Measurements from ENCODE around the gene TTI1.

TTI1 gene

GRCh38 chr20:38008233-38008944 is 24.9 kb downstream of the TTI1 start:
- no peak for DNase-seq

DNA sequence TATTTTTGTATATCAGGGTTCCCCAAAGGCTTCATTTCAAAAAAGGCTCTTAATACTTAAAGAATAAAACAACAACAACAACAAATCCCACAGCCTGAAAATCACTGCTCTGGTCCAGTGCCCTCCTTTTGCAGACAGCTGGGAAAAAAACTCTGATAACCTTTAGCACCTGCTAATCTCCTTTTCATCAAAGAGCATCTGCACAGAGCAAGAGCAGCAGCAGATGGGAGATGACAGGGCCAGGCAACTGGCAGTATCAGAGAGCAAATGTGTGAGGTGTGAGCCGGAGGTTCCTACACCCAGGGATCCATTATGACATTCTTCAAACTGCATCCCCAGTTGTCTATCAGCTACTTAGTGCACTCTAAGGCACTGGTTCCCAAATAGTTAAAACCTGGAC is 25.7 kb downstream of the TTI1 start:
- no peak for DNase-seq

DNA sequence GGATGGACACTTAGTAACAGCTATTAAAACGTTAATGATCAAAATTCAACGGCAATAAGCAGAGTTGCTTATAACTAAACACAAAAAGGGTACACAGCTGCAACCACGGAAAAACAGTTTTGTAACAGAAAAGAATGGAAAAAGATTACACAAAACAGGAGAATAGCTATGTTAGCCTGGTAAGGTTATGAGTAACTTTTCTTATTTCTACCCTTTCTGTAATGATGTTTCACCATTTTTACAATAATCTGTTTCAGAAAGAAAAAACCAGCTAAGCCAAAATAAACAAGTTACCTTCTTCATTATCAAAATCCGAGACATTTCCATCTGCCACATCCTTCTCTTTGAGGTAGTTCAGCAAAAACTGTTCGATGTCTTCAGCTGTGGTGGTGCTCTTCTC is 27.4 kb downstream of the TTI1 start:
- DNase-seq, result no peak

- DNase-seq, result no peak
Measured at GRCh38 chr20:38004416-38004815, 28.8 kb downstream of the TTI1 start.

DNA sequence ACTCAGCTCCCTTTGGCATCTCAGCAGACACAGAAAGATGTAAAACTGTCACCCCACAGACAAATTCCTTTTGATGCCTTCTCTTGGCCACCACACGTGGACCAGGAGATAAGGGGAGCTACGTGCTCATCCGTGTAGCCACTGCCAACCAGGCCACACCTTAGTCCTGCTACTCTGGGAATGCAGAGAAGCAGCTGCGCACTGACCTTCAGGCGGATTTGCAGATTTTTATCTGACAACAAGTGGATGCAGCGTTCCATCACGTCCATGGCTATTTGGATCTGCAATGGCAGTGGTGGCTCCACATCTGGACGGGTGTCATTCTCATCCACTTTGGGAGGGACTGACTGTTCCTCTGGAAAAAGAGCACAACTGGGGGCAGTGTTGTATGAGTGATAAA is 30.8 kb downstream of the TTI1 start:
- no peak for DNase-seq

DNA sequence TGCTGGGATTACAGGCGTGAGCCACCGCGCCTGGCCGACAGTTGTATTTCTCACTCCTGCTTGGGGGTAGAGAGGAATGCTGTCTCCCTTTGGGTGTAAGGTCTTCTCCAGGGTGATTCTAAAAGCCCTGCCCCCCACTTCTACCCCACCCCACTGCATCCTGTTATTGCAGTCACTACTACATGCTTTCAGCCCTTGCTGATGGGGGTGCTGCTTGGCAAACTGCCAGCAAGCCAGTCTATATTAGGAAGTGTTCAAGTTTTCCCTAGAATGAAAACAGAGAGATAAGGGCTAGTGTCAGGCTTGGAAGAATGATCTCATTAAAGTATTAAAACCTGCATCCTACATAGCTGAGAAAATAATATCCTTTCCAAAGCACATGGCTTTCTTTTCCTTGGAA is 31.3 kb downstream of the TTI1 start:
- no peak for DNase-seq

- no peak for DNase-seq
Measured at GRCh38 chr20:38001173-38001875, 31.9 kb downstream of the TTI1 start.

GRCh38 chr20:38000293-38000692 is 33.0 kb downstream of the TTI1 start:
- no peak for DNase-seq

DNA sequence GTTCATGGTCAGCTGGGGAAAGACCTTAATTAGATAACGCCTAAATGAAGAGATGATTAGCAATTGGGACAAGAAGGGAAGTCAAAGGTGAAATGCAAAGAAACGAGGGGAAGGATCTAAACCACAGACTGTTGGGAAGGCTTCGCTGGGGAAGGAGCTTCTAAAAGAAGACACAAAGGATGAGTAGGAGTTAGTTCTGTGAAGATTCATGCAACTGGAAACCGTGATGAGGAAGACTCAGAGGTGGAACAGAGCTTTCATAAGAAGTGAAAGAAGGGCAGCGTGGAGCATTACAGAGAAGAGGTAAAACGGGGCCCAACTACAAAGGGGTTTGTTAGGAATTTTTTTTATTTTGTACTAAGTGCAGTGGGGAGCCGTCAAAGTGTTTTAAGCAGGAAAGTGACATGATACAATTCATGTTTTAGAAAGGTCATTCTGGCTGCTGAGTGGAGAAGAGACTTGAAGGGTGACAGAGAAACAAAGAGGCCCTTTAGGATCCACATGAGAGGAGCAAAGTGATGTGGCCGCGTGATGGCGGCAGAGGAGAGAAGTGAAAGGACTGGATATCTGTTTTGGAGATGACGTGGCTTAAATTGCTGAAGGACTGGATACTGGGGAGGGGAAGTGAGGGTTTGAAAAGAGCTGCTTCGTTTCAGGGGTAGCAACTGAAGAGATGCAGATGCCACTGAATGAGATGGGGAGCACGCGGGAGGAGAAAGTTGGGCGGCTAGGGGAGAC is 33.6 kb downstream of the TTI1 start:
- no peak for DNase-seq

- DNase-seq, result no peak
Measured at GRCh38 chr20:37997516-37997915, 35.7 kb downstream of the TTI1 start.

DNA sequence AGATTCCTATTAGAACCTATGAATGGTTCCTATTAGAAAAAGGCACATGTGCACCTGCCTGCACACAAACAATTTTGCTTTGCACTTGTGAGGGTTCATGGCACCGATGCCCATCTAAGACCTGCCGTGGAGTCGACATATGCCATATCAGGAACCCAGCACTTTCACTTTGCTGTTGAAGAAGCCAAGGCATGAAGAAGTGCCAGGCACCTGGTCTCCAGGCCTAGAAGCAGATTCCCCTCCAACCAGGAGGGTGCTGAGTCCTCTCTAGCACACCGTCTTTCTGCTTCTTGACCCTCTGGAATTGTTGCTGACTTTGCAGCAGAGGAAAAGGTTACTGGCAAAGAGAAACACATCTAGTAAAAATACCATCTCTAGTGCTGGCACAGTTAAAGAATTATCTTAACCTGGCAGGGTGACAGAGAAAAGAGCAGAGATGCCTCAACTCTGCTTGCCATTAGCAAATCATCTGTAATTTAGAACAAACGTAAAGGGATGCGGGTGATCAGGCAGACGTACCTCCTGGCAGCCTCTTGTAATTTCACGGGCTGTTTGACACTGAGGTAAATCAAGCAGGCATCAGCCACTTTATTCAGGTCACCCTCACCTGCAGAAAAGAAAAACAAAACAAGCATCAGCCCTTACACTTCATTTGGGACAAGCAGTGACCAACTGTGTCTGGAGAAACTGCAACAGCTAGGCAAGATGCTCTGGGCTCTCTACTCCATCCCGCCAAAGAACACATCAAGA is 37.2 kb downstream of the TTI1 start:
- DNase-seq, result no peak

GRCh38 chr20:37994512-37994911 is 38.7 kb downstream of the TTI1 start:
- DNase-seq, result no peak

DNA sequence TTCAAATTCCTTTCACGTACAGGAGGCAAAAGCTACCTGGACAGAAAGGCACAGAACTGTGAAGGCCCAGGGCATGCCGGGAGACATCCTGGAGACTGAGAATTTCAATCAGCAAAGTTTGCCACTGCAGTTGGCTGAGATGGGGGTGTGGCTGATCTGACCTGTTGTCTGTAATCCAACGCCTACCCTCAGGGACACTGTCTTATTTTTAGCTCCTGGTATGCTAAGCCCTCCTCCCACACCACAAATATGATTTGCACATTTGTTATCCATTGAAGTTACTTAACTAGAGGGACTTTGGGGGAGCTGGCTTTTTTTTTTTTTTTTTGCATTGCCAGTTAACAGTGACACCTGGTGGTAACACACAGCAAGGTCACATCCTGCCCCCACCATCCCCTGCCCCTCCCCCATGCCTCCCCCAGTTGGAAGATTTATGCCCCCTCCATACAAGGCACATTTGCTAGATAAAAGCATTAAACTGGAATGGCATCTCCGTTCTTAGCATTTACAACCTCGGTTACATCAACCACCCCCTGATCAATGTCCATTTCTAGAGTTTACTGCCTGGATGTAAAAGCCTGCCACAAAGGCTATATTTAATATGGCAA is 40.4 kb downstream of the TTI1 start:
- no peak for DNase-seq

GRCh38 chr20:37991908-37992307 is 41.3 kb downstream of the TTI1 start:
- no peak for DNase-seq

- DNase-seq, result no peak
Measured at GRCh38 chr20:37991157-37991866, 41.9 kb downstream of the TTI1 start.

DNA sequence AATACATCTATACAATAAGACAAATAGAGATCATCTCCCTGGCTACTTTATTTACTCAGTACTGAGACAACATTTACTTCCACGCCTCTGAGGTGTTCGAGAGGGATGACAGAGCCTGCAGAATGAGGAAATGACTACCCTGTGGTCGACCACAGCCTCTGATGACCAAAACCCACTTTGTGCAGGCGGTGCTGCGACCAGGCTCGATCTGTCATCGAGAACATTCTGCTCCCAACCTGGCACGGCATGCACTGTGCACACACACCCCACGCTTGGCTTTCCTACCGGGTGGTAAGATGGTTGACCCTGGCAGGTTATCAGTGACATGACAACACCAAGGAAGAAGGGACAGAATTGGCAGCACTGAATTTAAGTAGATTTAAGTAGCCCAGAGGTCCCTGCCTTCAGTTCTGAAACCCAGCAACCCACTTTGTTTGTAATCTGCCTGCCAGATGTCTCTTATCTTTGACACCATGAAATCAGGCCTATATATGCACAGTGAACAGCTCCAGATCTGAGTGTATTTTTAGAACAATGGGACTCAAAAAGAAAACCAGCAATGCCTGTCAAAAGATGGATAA is 42.6 kb downstream of the TTI1 start:
- no peak for DNase-seq

- no peak for DNase-seq
Measured at GRCh38 chr20:37989601-37990295, 43.5 kb downstream of the TTI1 start.

DNA sequence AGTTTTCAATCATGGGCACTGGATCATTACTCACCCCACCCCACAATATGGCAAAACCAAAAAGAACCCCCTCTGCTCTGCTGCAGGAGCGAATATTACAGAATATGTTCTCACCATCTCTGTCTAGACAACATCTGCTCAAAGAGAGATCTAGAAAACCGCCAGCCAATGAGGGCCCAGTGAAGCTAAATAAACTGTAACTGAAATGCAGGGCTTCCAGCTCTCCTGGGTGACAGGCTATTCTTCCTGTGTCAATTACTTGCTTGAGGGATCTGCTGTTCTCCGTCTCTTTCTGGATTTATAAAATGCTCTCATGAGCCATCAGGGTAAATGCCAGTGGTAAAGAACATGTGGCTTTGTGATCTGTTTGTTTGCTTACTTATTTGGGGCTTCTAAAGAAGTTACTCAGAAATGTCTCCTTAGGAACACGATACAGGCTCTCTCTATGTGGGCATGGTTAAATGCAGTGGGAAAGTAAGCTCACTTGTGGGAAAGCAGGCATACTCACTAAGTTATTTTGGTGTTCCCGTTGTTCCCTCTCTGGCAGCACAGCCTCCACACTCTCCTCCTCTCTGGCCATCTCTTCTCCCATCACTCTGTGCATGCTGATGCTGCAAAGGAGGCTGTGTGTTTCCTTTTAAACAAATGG is 44.8 kb downstream of the TTI1 start:
- no peak for DNase-seq

- DNase-seq, result no peak
Measured at GRCh38 chr20:37987602-37988290, 45.5 kb downstream of the TTI1 start.

Measured in NCI-H1436 treated with DMSO at 0.1 percent for 48 hours (cell line).